ENCODE data around the gene PMS1. TPM values are rescaled to one million over a fixed set of nuclear protein-coding genes. Genes with fewer than 3 reads are reported as not detected.

PMS1 gene
- total RNA-seq, 4 donors from 2014 or later: 12.0 to 15.0 (median 12.8) TPM

DNA sequence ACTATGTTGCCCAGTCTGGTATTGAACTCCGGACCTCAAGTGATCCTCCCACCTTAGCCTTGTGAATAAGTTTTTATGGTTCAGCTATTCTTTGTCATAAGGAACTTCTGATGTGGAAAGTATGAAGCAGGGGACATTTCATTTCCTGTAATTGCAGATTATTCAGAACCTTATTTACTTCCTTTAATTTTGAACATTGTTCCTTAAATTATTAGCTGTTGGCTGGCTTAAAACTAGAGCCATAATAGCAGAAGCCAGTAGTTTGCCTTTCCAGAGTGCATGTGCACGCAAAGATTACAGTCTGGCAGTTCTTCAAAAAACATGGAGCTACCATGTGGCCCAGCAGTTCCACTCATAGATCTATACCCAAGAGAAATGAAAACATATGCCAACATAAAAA lies 53.1 kb downstream of the PMS1 start:
- no peak for DNase-seq (ENCODE audit: extremely low spot score)
- peaks cover 0 to 16% (median 15%) of the 10 kb centered on the region in 4 donors for H3K4me1 ChIP-seq
- H3K4me3 ChIP-seq: no peak overlapping the region
- no peak overlapping the region for H3K27ac ChIP-seq (replicated peaks in 1 of 4)
- TF ChIP-seq, protein P1, sequence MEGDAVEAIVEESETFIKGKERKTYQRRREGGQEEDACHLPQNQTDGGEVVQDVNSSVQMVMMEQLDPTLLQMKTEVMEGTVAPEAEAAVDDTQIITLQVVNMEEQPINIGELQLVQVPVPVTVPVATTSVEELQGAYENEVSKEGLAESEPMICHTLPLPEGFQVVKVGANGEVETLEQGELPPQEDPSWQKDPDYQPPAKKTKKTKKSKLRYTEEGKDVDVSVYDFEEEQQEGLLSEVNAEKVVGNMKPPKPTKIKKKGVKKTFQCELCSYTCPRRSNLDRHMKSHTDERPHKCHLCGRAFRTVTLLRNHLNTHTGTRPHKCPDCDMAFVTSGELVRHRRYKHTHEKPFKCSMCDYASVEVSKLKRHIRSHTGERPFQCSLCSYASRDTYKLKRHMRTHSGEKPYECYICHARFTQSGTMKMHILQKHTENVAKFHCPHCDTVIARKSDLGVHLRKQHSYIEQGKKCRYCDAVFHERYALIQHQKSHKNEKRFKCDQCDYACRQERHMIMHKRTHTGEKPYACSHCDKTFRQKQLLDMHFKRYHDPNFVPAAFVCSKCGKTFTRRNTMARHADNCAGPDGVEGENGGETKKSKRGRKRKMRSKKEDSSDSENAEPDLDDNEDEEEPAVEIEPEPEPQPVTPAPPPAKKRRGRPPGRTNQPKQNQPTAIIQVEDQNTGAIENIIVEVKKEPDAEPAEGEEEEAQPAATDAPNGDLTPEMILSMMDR (IDR thresholded peaks at IDR 0.05): no peak
- TF ChIP-seq EP300 (IDR thresholded peaks at IDR 0.05) (no peak), POLR2AphosphoS5 (IDR thresholded peaks at IDR 0.05) (no peak), POLR2A (IDR thresholded peaks at IDR 0.05; ENCODE audit: low read depth) (no peak)
- intact Hi-C loops (cut with DNase I): no loop called here
- no peaks in the 10 kb centered on the region for H3K36me3 ChIP-seq
- H3K9me3 ChIP-seq: no peaks in the 10 kb centered on the region
- no peaks in the 10 kb centered on the region for H3K27me3 ChIP-seq
- 83% methylated on average over 2 of the region's 2 CpGs for WGBS

GRCh38 chr2:189841019-189841418 lies 56.8 kb downstream of the PMS1 start:
- Histone ChIP-seq H3K9me3 (no peaks in the 10 kb centered on the region), H3K4me3 (no peak overlapping the region), H3K27ac (replicated peaks in 1 of 4) (no peak overlapping the region), H3K36me3 (peaks cover 4 to 22% (median 6%) of the 10 kb centered on the region in 4 donors), H3K27me3 (no peaks in the 10 kb centered on the region), H3K4me1 (peaks cover 0 to 13% (median 12%) of the 10 kb centered on the region in 4 donors)
- DNase-seq (ENCODE audit: extremely low spot score): no peak
- no peak for TF ChIP-seq EP300 (IDR thresholded peaks at IDR 0.05)
- no peak for TF ChIP-seq POLR2A (IDR thresholded peaks at IDR 0.05; ENCODE audit: low read depth)
- TF ChIP-seq POLR2AphosphoS5 (IDR thresholded peaks at IDR 0.05): no peak
- TF ChIP-seq, protein P1 (IDR thresholded peaks at IDR 0.05): no peak
- intact Hi-C loops (cut with DNase I): no loop called here

GRCh38 chr2:189848276-189848675 lies 64.0 kb downstream of the PMS1 start:
- TF ChIP-seq POLR2A (IDR thresholded peaks at IDR 0.05; ENCODE audit: low read depth) (no peak), POLR2AphosphoS5 (IDR thresholded peaks at IDR 0.05) (no peak), EP300 (IDR thresholded peaks at IDR 0.05) (no peak)
- TF ChIP-seq, protein P1 (IDR thresholded peaks at IDR 0.05): no peak
- H3K27me3 ChIP-seq: no peaks in the 10 kb centered on the region
- H3K36me3 ChIP-seq: peaks cover 4 to 52% (median 23%) of the 10 kb centered on the region in 4 donors
- no peak overlapping the region for H3K27ac ChIP-seq (replicated peaks in 1 of 4)
- no peaks in the 10 kb centered on the region for H3K4me1 ChIP-seq
- H3K9me3 ChIP-seq: no peaks in the 10 kb centered on the region
- intact Hi-C loops (cut with DNase I): no loop called here
- WGBS: 91% methylated on average over 2 of the region's 2 CpGs
- H3K4me3 ChIP-seq: no peak overlapping the region
- DNase-seq (ENCODE audit: extremely low spot score): no peak

- Histone ChIP-seq H3K27ac (replicated peaks in 1 of 4) (no peak overlapping the region), H3K4me3 (no peak overlapping the region), H3K36me3 (peaks cover 4 to 51% (median 26%) of the 10 kb centered on the region in 4 donors), H3K27me3 (no peaks in the 10 kb centered on the region), H3K9me3 (no peaks in the 10 kb centered on the region), H3K4me1 (no peaks in the 10 kb centered on the region)
- no peak for TF ChIP-seq POLR2A (IDR thresholded peaks at IDR 0.05; ENCODE audit: low read depth)
- no peak for TF ChIP-seq EP300 (IDR thresholded peaks at IDR 0.05)
- TF ChIP-seq POLR2AphosphoS5 (IDR thresholded peaks at IDR 0.05): no peak
- TF ChIP-seq, protein P1 (IDR thresholded peaks at IDR 0.05): no peak
- intact Hi-C loops (cut with DNase I): no loop called here
- DNase-seq (ENCODE audit: extremely low spot score): no peak
- WGBS: 79% methylated on average over 2 of the region's 2 CpGs
Measured at GRCh38 chr2:189849550-189849949, 65.3 kb downstream of the PMS1 start.

- H3K4me3 ChIP-seq: no peak overlapping the region
- no peaks in the 10 kb centered on the region for H3K4me1 ChIP-seq
- intact Hi-C loops (cut with DNase I): no loop called here
- no peak overlapping the region for H3K27ac ChIP-seq (replicated peaks in 1 of 4)
- H3K9me3 ChIP-seq: no peaks in the 10 kb centered on the region
- DNase-seq (ENCODE audit: extremely low spot score): no peak
- no peaks in the 10 kb centered on the region for H3K27me3 ChIP-seq
- peaks cover 0 to 39% (median 24%) of the 10 kb centered on the region in 4 donors for H3K36me3 ChIP-seq
- TF ChIP-seq POLR2A (IDR thresholded peaks at IDR 0.05; ENCODE audit: low read depth): no peak
- TF ChIP-seq, protein P1 (IDR thresholded peaks at IDR 0.05): no peak
- TF ChIP-seq POLR2AphosphoS5 (IDR thresholded peaks at IDR 0.05): no peak
- no peak for TF ChIP-seq EP300 (IDR thresholded peaks at IDR 0.05)
- 44% methylated on average over 1 of the region's 1 CpG for WGBS
Measured at GRCh38 chr2:189851174-189851826, 67.0 kb downstream of the PMS1 start.
